ENCODE results near the gene PDZD7. TPM values are rescaled to one million over a fixed set of nuclear protein-coding genes. Genes with fewer than 3 reads are reported as not detected.

Gene PDZD7
- total and polyA plus RNA-seq, 9 of the 15 experiments (the other 6 are each of a cell fraction or from before 2014, with no cell fraction given) = 0.04 to 0.24 (median 0.08) TPM; not detected in 3

GRCh38 chr10:101018600-101019439, 12.1 kb downstream of the PDZD7 start (continued):
- peak; percentile 55 for TF ChIP-seq ARID4B (CRISPR knock-in tag; IDR thresholded peaks at IDR 0.05)
- no peak for TF ChIP-seq ZNF444 (CRISPR knock-in tag; IDR thresholded peaks at IDR 0.05)
- TF ChIP-seq E2F3 (CRISPR knock-in tag; IDR thresholded peaks at IDR 0.05) = no peak
- no peak for TF ChIP-seq TARDBP (IDR thresholded peaks at IDR 0.05)
- TF ChIP-seq ZNF398 (CRISPR knock-in tag; IDR thresholded peaks at IDR 0.05) = no peak
- no peak for TF ChIP-seq MTF1 (CRISPR knock-in tag; IDR thresholded peaks at IDR 0.05; ENCODE audit: borderline replicate concordance)
- peak; percentile 97 for TF ChIP-seq MAX (CRISPR knock-in tag; IDR thresholded peaks at IDR 0.05)
- TF ChIP-seq HINFP (tag; conservative IDR thresholded peaks at IDR 0.05; ENCODE audit: low read depth) = no peak
- TF ChIP-seq STAT5A (IDR thresholded peaks at IDR 0.05; ENCODE audit: borderline replicate concordance, low read length) = no peak
- TF ChIP-seq MXI1 (IDR thresholded peaks at IDR 0.05; ENCODE audit: low read depth, low read length) = no peak
- TF ChIP-seq BCOR (IDR thresholded peaks at IDR 0.05) = no peak
- no peak; the same call in 1 of the 2 replicates for TF ChIP-seq RBFOX2 (IDR thresholded peaks at IDR 0.05; ENCODE audit: low read depth, low read length)
- TF ChIP-seq POLR2G (IDR thresholded peaks at IDR 0.05; ENCODE audit: low read depth, low read length) = peak; percentile 45; the same call in 1 of the 2 replicates
- no peak for TF ChIP-seq NEUROD1 (IDR thresholded peaks at IDR 0.05; ENCODE audit: borderline replicate concordance, low read depth, low read length, partially characterized antibody)
- no peak for TF ChIP-seq ZNF79 (CRISPR knock-in tag; IDR thresholded peaks at IDR 0.05; ENCODE audit: low read depth)
- no peak for TF ChIP-seq TBP (optimal IDR thresholded peaks at IDR 0.05; ENCODE audit: low read depth, low read length)
- no peak for TF ChIP-seq ETV1 (tag; conservative IDR thresholded peaks at IDR 0.05; ENCODE audit: low read depth)
- TF ChIP-seq MAFK (IDR thresholded peaks at IDR 0.05; ENCODE audit: low read length) = no peak
- TF ChIP-seq RBBP5 (IDR thresholded peaks at IDR 0.05; ENCODE audit: borderline replicate concordance, insufficient read depth, low read length, poor library complexity, severe bottlenecking) = no peak
- TF ChIP-seq ILK (tag; IDR thresholded peaks at IDR 0.05; ENCODE audit: borderline replicate concordance, low read depth) = no peak
